ENCODE measurements around the gene ARHGAP15. TPM values are rescaled to one million over a fixed set of nuclear protein-coding genes. Genes with fewer than 3 reads are reported as not detected.

The ARHGAP15 gene
- total RNA-seq, 1 experiment from 2014 or later: 0.41 TPM

GRCh38 chr2:143453981-143454511 lies 324.8 kb downstream of the ARHGAP15 start:
- BruUV-seq (replicated peaks): no TSS peak
- Histone ChIP-seq H3K36me3 (ENCODE audit: control insufficient read depth, insufficient read depth, low read length) (no peaks in the 10 kb centered on the region), H3K9me3 (ENCODE audit: control insufficient read depth, insufficient read depth, low read depth, low read length) (no peaks in the 10 kb centered on the region), H3K27ac (ENCODE audit: low read length) (no peak overlapping the region), H3K4me1 (ENCODE audit: control insufficient read depth, insufficient read depth, low read length) (no peaks in the 10 kb centered on the region), H3K27me3 (ENCODE audit: control insufficient read depth, insufficient read depth, low read length) (no peaks in the 10 kb centered on the region), H3K4me3 (ENCODE audit: low read depth in 2 of 2, low read length in 2 of 2) (no peak overlapping the region)
- intact Hi-C loops (cut with micrococcal nuclease; ENCODE audit: unreplicated experiment): no loop called here
- CTCF ChIA-PET: no interaction called here
- in situ Hi-C loops (cut with HindIII; ENCODE audit: low pct_unique_long_range_greater_than_20kb, low sequenced_read_pairs): no loop called here
- TF ChIP-seq, protein P1, sequence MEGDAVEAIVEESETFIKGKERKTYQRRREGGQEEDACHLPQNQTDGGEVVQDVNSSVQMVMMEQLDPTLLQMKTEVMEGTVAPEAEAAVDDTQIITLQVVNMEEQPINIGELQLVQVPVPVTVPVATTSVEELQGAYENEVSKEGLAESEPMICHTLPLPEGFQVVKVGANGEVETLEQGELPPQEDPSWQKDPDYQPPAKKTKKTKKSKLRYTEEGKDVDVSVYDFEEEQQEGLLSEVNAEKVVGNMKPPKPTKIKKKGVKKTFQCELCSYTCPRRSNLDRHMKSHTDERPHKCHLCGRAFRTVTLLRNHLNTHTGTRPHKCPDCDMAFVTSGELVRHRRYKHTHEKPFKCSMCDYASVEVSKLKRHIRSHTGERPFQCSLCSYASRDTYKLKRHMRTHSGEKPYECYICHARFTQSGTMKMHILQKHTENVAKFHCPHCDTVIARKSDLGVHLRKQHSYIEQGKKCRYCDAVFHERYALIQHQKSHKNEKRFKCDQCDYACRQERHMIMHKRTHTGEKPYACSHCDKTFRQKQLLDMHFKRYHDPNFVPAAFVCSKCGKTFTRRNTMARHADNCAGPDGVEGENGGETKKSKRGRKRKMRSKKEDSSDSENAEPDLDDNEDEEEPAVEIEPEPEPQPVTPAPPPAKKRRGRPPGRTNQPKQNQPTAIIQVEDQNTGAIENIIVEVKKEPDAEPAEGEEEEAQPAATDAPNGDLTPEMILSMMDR (IDR thresholded peaks at IDR 0.05): no peak
- TF ChIP-seq TCF7L2 (IDR thresholded peaks at IDR 0.05; ENCODE audit: low read depth, low read length) (no peak), SIN3A (IDR thresholded peaks at IDR 0.05; ENCODE audit: borderline replicate concordance, insufficient read depth, low read depth, low read length) (no peak), POLR2AphosphoS5 (IDR thresholded peaks at IDR 0.05; ENCODE audit: low read depth, low read length) (no peak)
- TF ChIP-seq, protein P2, sequence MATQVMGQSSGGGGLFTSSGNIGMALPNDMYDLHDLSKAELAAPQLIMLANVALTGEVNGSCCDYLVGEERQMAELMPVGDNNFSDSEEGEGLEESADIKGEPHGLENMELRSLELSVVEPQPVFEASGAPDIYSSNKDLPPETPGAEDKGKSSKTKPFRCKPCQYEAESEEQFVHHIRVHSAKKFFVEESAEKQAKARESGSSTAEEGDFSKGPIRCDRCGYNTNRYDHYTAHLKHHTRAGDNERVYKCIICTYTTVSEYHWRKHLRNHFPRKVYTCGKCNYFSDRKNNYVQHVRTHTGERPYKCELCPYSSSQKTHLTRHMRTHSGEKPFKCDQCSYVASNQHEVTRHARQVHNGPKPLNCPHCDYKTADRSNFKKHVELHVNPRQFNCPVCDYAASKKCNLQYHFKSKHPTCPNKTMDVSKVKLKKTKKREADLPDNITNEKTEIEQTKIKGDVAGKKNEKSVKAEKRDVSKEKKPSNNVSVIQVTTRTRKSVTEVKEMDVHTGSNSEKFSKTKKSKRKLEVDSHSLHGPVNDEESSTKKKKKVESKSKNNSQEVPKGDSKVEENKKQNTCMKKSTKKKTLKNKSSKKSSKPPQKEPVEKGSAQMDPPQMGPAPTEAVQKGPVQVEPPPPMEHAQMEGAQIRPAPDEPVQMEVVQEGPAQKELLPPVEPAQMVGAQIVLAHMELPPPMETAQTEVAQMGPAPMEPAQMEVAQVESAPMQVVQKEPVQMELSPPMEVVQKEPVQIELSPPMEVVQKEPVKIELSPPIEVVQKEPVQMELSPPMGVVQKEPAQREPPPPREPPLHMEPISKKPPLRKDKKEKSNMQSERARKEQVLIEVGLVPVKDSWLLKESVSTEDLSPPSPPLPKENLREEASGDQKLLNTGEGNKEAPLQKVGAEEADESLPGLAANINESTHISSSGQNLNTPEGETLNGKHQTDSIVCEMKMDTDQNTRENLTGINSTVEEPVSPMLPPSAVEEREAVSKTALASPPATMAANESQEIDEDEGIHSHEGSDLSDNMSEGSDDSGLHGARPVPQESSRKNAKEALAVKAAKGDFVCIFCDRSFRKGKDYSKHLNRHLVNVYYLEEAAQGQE (IDR thresholded peaks at IDR 0.05; ENCODE audit: insufficient read depth in 1 of 2, low read depth in 2 of 2, low read length in 1 of 2): no peak
- no peak for ATAC-seq
- POLR2A ChIA-PET: no interaction called here
- no peak for DNase-seq (ENCODE audit: low read depth, low spot score)

DNA sequence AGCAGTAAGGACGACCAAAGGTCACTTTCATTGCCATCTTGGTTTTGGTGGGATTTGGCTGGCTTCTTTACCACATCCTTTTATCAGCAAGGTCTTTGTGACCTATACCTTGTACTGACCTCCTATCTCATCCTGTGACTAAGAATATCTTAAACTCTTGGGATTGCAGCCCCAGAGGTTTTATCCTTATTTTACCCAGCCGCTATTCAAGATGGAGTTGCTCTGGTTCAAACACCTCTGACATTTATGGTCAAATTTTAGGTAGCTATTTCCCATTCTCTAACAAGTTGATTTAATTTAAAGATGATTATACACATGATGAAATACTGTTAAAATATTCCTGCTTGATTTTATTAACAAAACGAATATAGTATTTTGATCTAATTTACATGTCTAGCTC lies 326.1 kb downstream of the ARHGAP15 start:
- Histone ChIP-seq H3K27ac (ENCODE audit: low read length) (no peak overlapping the region), H3K36me3 (ENCODE audit: control insufficient read depth, insufficient read depth, low read length) (no peaks in the 10 kb centered on the region), H3K27me3 (ENCODE audit: control insufficient read depth, insufficient read depth, low read length) (no peaks in the 10 kb centered on the region), H3K4me3 (ENCODE audit: low read depth in 2 of 2, low read length in 2 of 2) (no peak overlapping the region), H3K4me1 (ENCODE audit: control insufficient read depth, insufficient read depth, low read length) (no peaks in the 10 kb centered on the region), H3K9me3 (ENCODE audit: control insufficient read depth, insufficient read depth, low read depth, low read length) (no peaks in the 10 kb centered on the region)
- ATAC-seq: no peak
- intact Hi-C loops (cut with micrococcal nuclease; ENCODE audit: unreplicated experiment): no loop called here
- no TSS peak for BruUV-seq (replicated peaks)
- ChIA-PET POLR2A (no interaction called here), CTCF (no interaction called here)
- DNase-seq (ENCODE audit: low read depth, low spot score): no peak
- TF ChIP-seq SIN3A (IDR thresholded peaks at IDR 0.05; ENCODE audit: borderline replicate concordance, insufficient read depth, low read depth, low read length) (no peak), TCF7L2 (IDR thresholded peaks at IDR 0.05; ENCODE audit: low read depth, low read length) (no peak), POLR2AphosphoS5 (IDR thresholded peaks at IDR 0.05; ENCODE audit: low read depth, low read length) (no peak)
- TF ChIP-seq, protein P1 (IDR thresholded peaks at IDR 0.05): no peak
- TF ChIP-seq, protein P2 (IDR thresholded peaks at IDR 0.05; ENCODE audit: insufficient read depth in 1 of 2, low read depth in 2 of 2, low read length in 1 of 2): no peak
- in situ Hi-C loops (cut with HindIII; ENCODE audit: low pct_unique_long_range_greater_than_20kb, low sequenced_read_pairs): no loop called here
